NCI-H128 (cell line): ENCODE measurements around the gene CELSR3.

Experiments
- DNase-seq: peaks from one replicate; lab custom pipeline; 2025; ENCODE audit not compliant: unreplicated experiment; lab: John Stamatoyannopoulos, UW

The CELSR3 gene

GRCh38 chr3:48662753-48663488, at the start of gene CELSR3:
CELSR3 (minus strand) TSS chr3:48662886; CDS start chr3:48662634, 252 bp downstream.
- DNase-seq, result peak; percentile 70

DNA sequence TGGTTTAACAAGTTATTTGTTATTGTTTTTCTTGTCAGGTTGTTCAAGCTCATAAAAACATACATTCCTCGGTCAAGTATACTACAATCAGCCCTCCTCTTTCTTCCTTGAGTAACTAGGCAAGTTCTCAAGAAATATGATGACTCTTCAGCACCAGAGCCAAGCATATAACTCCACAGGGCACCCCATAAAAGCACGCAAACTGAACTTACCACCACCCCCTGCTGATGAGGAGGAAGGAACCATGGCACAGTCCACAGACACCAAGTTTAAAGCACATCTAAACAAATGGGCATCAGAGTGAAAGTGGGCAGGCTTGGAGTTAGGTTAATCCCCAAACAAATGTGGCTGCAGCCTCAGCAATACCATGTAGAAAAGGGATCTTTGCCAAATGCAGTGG, 49.0 kb upstream of the CELSR3 start:
- no peak for DNase-seq

DNA sequence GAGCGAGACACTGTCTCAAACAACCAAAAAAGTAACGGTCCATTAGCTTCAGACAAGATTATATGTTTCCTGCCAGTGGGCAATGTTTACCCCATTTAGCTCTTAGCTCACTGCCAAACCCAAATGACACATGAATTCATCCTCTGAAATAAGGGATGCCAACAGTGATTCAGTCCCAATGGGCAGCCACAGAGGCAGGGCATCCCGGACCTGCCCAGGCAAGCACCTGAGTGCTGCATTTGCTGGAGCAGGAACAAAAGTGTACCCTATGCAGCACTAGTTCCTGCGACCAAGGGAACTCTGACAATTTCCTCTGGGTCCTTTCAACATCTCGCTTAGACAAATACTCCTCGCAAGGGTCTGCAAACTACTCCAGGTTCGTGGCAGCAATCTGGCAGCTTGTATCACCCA, 46.4 kb upstream of the CELSR3 start:
- DNase-seq, result no peak

DNA sequence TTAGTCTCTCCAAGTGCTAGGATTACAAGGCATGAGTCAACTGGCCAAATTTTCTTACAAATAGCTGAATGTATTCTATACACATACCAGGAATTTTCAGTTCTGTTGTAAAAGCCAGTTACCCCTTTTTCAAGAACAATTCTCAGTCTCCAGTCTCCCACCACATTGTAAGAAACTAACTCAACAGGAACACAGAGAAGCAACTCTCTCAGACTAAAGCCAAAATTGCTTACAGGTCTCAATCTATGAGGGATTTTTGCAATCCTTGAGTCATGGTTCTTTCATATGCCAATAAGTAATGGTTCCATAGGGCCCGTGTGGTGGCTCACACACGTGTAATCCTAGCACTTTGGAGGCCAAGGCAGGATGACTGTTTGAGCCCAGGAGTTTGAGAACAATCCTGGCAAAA, 45.8 kb upstream of the CELSR3 start:
- no peak for DNase-seq

DNA sequence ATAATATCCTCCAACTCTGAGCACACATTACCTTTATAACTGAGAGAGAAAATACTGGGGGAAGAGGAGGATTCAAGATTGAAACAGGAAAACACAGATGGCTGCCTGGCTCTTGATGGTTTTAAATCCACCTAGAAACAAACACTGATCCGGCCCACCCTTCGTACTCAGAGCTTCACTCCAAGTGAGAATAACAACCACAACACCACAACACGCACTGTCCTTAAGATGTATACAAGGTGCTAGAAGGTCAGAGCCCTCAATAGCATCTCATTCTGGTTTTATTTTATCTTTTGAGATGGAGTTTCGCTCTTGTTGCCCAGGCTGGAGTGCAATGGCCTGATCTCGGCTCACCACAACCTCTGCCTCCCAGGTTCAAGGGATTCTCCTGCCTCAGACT, 44.5 kb upstream of the CELSR3 start:
- no peak for DNase-seq

GRCh38 chr3:48702320-48702920, 39.7 kb upstream of the CELSR3 start:
- no peak for DNase-seq

DNA sequence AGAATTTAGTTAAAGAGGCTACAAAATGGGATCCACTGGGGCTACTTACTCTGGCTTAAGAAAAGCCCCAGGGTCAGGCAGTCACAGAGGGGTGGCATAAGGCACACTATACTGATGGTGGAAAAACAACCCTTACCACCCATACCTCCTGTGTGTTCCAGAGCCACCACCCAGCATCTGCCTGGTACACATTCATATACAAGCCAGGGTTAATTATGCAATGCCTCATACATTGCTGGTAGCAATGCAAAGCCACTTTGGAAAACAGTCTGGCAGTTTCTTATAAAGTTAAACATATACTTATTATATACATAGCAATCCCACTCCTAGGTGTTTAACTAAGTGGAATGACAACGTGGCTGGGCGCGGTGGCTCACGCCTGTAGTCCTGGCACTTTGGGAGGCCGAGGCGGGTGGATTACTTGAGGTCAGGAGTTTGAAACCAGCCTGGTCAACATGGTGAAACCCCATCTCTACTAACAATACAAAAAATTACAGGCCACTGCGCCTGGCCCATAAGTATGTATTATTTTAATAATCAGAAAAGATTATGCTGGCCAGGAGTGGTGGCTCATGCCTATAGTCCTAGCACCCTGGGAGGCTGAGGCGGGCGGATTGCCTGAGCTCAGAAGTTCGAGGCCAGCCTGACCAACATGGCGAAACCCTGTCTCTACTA, 38.2 kb upstream of the CELSR3 start:
- DNase-seq, result no peak

DNA sequence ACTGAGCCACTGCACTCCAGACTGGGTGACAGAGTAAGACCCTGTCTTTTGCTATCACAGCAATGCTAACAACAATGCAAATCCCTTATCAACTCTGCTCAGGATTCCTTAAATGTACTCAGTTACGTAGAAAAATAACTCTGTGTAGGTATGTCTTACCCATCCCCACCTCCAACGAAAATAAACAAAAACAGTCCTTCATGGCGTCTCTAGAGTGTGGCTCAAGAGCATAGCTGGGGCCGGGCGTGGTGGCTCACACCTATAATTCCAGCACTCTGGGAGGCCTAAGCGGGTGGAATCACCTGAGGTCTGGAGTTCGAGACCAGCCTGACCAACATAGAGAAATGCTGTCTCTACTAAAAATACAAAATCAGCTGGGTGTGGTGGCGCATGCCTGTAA, 36.2 kb upstream of the CELSR3 start:
- DNase-seq, result no peak

GRCh38 chr3:48697952-48698351, 35.3 kb upstream of the CELSR3 start:
- no peak for DNase-seq

DNA sequence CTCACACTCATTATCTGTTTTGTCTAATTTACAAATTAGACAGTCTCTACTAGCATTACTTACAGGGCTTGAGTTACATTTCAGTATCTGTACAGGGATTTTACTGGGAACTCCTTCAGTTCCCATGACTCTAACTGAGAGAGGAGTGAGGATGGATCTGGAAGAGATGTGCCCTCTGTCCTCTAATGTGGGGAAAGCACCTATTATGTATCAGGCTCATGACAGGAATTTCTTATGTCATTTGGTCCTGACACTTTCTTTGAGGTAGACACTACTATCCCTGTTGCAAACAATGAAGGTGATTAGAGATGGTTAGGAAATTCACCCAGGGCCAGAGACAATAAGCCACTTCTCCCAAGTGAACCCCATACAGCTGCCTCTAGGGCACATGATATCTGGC, 33.9 kb upstream of the CELSR3 start:
- no peak for DNase-seq

DNA sequence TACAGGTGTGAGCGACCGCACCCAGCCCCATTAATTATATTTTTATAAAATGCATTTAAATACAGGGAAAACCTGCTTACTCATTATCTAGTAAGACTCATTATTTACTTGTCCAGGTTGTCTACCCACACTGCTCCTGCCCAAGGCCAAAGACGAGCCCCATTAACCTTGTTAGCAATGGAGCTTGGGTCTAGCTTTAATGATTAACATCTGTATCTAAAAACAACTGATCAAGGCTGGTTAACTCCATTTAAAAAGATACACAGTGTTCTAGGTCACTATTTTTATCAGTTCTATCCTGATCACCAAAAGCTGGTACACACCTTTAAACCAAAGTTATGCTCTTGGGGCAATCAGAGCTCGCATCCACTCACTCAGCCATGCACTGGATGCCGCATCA, 33.5 kb upstream of the CELSR3 start:
- no peak for DNase-seq

GRCh38 chr3:48695393-48695753, 32.7 kb upstream of the CELSR3 start:
- DNase-seq, result no peak

- no peak for DNase-seq
Observed at GRCh38 chr3:48694610-48695392, 32.1 kb upstream of the CELSR3 start.

DNA sequence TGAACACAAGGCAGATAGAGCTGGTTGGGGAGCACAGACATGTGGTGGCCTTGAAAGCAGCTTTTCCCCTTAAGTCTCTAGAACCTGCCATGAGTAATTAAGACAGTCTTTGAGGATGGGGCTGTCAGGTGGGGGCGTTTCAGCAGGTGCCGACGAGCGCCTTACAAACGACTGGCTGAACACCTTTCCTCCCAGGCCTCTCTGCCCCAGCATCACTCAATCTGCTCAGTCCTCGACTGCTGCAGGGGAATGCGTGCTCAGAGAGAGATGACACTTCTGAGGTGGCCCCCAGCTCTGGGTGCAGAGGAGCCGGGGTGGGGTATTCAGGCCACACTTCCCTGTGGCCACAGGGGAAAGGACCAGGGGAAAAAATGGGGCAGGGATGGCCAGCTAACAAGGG, 31.1 kb upstream of the CELSR3 start:
- no peak for DNase-seq

- no peak for DNase-seq
Observed at GRCh38 chr3:48692551-48692950, 29.9 kb upstream of the CELSR3 start.

GRCh38 chr3:48690846-48691458, 28.3 kb upstream of the CELSR3 start:
- no peak for DNase-seq

DNA sequence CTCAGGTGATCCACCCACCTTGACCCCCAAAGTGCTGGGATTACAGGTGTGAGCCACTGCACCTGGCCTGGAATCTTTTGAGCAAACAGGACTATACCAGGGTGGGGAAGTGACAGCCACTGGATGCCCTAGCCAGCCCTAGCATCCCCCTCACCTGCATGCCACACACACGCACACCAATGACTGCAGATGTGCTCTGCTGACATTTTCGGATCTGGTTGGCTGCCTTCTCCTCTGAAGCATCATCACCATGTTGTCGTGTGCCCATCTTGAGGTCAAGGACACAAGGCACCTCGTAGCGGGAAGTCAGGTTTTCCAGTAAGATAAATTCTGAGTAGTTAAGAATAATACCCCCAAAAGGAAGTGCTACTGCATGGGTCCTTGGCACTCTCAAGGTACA, 26.7 kb upstream of the CELSR3 start:
- no peak for DNase-seq

DNA sequence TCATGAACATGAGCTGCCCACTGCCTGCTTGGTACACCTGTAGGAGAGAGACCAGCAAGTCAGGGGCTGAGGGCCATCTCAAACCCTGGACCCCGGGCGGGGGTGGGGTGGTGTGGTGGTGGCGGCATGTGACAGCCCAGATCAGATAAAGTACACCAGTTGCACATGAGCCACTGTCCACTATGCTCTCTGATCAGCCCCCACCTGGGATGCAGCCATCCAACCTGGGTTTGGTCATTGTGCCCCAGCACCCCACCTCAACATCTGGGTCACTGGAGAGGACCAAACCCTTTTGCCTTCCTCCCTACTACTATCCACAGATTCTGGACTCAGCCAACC, 26.0 kb upstream of the CELSR3 start:
- DNase-seq, result no peak

GRCh38 chr3:48688032-48688736, 25.5 kb upstream of the CELSR3 start:
- no peak for DNase-seq

DNA sequence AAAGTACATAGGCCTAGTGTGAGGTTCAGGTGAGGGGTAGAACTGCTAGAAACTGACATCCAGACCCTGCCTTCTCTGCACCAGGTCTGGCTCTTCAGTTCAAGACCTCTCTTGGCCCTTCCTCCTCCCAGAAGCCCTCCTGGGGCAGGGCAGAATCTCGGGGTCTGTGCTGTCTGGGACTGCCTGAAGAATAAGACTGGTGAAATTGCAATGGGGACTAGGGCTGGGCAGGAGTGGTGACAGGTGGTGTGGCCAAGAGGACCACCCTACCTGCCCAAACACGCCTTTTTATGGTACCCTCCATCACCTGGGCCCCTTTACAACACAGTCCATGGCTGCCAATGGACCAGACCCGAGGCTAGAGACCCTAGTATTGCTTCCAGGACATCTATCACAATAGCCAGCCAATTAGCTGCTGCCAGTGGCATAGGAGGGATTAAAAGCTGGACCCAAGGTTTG, 24.6 kb upstream of the CELSR3 start:
- DNase-seq, result no peak
